Measurements from ENCODE around the gene XPR1. TPM values are rescaled to one million over a fixed set of nuclear protein-coding genes. Genes with fewer than 3 reads are reported as not detected.
A peak's percentile ranks its signal among the peaks of the same experiment; 100 is the strongest.

The XPR1 gene
- total and polyA plus RNA-seq, 2 of the 8 experiments (the other 6 are each of a cell fraction or from before 2014, with no cell fraction given) = 28.6 to 43.9 TPM

GRCh38 chr1:180631766-180632325, at the start of gene XPR1 (continued):
- TF ChIP-seq CTBP2 (IDR thresholded peaks at IDR 0.05; ENCODE audit: borderline replicate concordance, insufficient read depth, insufficient read length, low read length) (no peak), KDM5A (IDR thresholded peaks at IDR 0.05; ENCODE audit: low read length) (no peak), NRF1 (IDR thresholded peaks at IDR 0.05; ENCODE audit: low read depth, low read length) (no peak), ASH2L (IDR thresholded peaks at IDR 0.05; ENCODE audit: low read length) (peak; percentile 99), CTCF (IDR thresholded peaks at IDR 0.05; ENCODE audit: control extremely low read depth in 1 of 3, insufficient read depth in 1 of 3, low read depth in 1 of 3, low read length in 3 of 3) (peak in 1 of 3 experiments; percentile 1; a peak in 1 of 4 replicates), ATF2 (IDR thresholded peaks at IDR 0.05; ENCODE audit: low read length) (no peak), KDM1A (IDR thresholded peaks at IDR 0.05; ENCODE audit: borderline replicate concordance, low read length) (no peak), SP1 (IDR thresholded peaks at IDR 0.05; ENCODE audit: low read depth, low read length) (peak; percentile 59; the same call in 1 of the 2 replicates), CEBPB (IDR thresholded peaks at IDR 0.05; ENCODE audit: low read depth, low read length) (no peak), EZH2 (IDR thresholded peaks at IDR 0.05; ENCODE audit: low read depth, low read length, severe bottlenecking) (no peak), POLR2AphosphoS5 (IDR thresholded peaks at IDR 0.05; ENCODE audit: low read depth, low read length) (no peak), CBX5 (IDR thresholded peaks at IDR 0.05; ENCODE audit: low read depth, low read length) (no peak), KDM4A (IDR thresholded peaks at IDR 0.05; ENCODE audit: low read depth, low read length, severe bottlenecking) (peak; percentile 86), POLR2A (IDR thresholded peaks at IDR 0.05; ENCODE audit: control extremely low read depth in 1 of 2, low read depth in 2 of 2, low read length in 2 of 2) (peak; percentile 78; a peak in 2 of 3 replicates), HDAC6 (IDR thresholded peaks at IDR 0.05; ENCODE audit: low read depth, low read length) (no peak), CBX8 (IDR thresholded peaks at IDR 0.05; ENCODE audit: borderline replicate concordance, low read depth, low read length) (no peak)

Data from H1 (cell line).